Transverse colon (tissue), 4 donors: ENCODE results near the gene GIGYF1. TPM values are rescaled to one million over a fixed set of nuclear protein-coding genes. Genes with fewer than 3 reads are reported as not detected.
A peak's percentile ranks its signal among the peaks of the same experiment; 100 is the strongest.

ENCODE experiments used
- DNase-seq: peaks from one replicate; pipeline ENCODE4 v3.0.0-alpha.2; 2019
- H3K27ac ChIP-seq, 4 donors: fragments of 200-600 bp; sonication (generic); 2 replicates each; pipeline ENCODE4 v1.5.1; 2016 to 2018; ENCODE audit warnings: inconsistent platforms in 4 of 4
- H3K27me3 ChIP-seq: fragments of 200-600 bp; sonication (generic); 2 replicates; pipeline ENCODE4 v1.5.1; 2017; ENCODE audit warnings: inconsistent platforms
- H3K36me3 ChIP-seq, 4 donors: fragments of 200-600 bp; sonication (generic); 2 replicates each; pipeline ENCODE4 v1.5.1; 2017 to 2019; ENCODE audit warnings: inconsistent platforms in 4 of 4
- H3K4me1 ChIP-seq, 4 donors: fragments of 200-600 bp; sonication (generic); 2 replicates each; pipeline ENCODE4 v1.5.1; 2017 to 2020; ENCODE audit warnings: inconsistent platforms in 4 of 4
- H3K4me3 ChIP-seq, 4 donors: fragments of 200-600 bp; sonication (generic); 1 replicate in 1 of 4; 2 replicates in 3 of 4; pipeline versions ENCODE4 v1.5.1 to v1.6.1; 2017 to 2019; ENCODE audit warnings: inconsistent platforms in 4 of 4
- H3K9me3 ChIP-seq, 2 donors: fragments of 200-600 bp; sonication (generic); 2 replicates each; pipeline ENCODE4 v1.5.1; 2017 to 2019; ENCODE audit warnings: inconsistent platforms in 2 of 2
- EP300 ChIP-seq: sonication (generic); formaldehyde crosslinking; IDR thresholded peaks from one replicate; pipeline ENCODE4 v1.6.1; 2017; ENCODE audit warnings: antibody characterized with exemption, low read depth
- POLR2A ChIP-seq: fragments of 450-650 bp; IDR thresholded peaks from one replicate; pipeline ENCODE4 v1.6.1; 2016; ENCODE audit warnings: antibody characterized with exemption, mild to moderate bottlenecking, moderate library complexity
- POLR2AphosphoS5 ChIP-seq, 3 donors: sonication (generic); formaldehyde crosslinking; IDR thresholded peaks; one replicate each; pipeline ENCODE4 v1.6.1; 2016; ENCODE audit warnings: antibody characterized with exemption in 3 of 3
- WGBS, 2 donors: methylation state at CpG; one replicate each; pipeline ENCODE4 v1.1.5; 2018; ENCODE audit warnings: low coverage in 1 of 2; 5-methylcytosine and 5-hydroxymethylcytosine counted together
- in situ Hi-C, 4 donors: fragments of 200-750 bp; cut with MboI; loops; one replicate each; pipeline versions ENCODE4 v1.15.0 to v1.15.1; 2017; ENCODE audit warnings: low sequenced_read_pairs in 3 of 4, low pct_ligation_motif_present in 1 of 4, low pct_unique_long_range_greater_than_20kb in 1 of 4
- intact Hi-C: fragments of 100-400 bp; cut with DNase I; formaldehyde crosslinking; loops from one replicate; pipeline ENCODE4 v1.15.1; 2023; ENCODE audit warnings: low total_unique reads
- total RNA-seq, 4 donors: library from RNA; depleted of rRNA; stranded (reverse); fragments of >200 nt; gene quantifications; one replicate each; pipeline ENCODE4 v1.1.0, GENCODE V29; 2016
- TF ChIP-seq, protein P1 (sequence below), 5 experiments: fragments of 200-600 bp in 3 of 5; fragments of 450-650 bp in 2 of 5; sonication (generic) in 3 of 5; IDR thresholded peaks; 1 replicate in 2 of 5; 2 replicates in 3 of 5; pipeline ENCODE4 v1.5.1; 2016 to 2017; ENCODE audit warnings: antibody characterized with exemption in 5 of 5, inconsistent platforms in 3 of 5, mild to moderate bottlenecking in 2 of 5, moderate library complexity in 1 of 5

GIGYF1 gene
- total RNA-seq, 4 donors from 2014 or later: 25.4 to 104 (median 51.8) TPM

- peak overlapping the region in 1 of 4 donors; percentile 100 for H3K4me3 ChIP-seq
- 33 to 73% methylated on average over 6 to 28 of the region's 28 CpGs for WGBS, 2 donors
- TF ChIP-seq POLR2A: no peak
- TF ChIP-seq, protein P1, sequence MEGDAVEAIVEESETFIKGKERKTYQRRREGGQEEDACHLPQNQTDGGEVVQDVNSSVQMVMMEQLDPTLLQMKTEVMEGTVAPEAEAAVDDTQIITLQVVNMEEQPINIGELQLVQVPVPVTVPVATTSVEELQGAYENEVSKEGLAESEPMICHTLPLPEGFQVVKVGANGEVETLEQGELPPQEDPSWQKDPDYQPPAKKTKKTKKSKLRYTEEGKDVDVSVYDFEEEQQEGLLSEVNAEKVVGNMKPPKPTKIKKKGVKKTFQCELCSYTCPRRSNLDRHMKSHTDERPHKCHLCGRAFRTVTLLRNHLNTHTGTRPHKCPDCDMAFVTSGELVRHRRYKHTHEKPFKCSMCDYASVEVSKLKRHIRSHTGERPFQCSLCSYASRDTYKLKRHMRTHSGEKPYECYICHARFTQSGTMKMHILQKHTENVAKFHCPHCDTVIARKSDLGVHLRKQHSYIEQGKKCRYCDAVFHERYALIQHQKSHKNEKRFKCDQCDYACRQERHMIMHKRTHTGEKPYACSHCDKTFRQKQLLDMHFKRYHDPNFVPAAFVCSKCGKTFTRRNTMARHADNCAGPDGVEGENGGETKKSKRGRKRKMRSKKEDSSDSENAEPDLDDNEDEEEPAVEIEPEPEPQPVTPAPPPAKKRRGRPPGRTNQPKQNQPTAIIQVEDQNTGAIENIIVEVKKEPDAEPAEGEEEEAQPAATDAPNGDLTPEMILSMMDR (IDR thresholded peaks at IDR 0.05): peak; percentile 86 to 95 (median 93)
- peak overlapping the region; percentile 37 to 91 (median 89) for H3K27ac ChIP-seq
- intact Hi-C loops: loop anchor here (5.0 kb wide), 1 partner anchor 125 kb away; no protein-coding TSS in a partner anchor
- no peaks in the 10 kb centered on the region for H3K9me3 ChIP-seq
- DNase-seq: peak; percentile 82
- H3K36me3 ChIP-seq: peaks cover 0 to 12% (median 6%) of the 10 kb centered on the region in 4 donors
- in situ Hi-C loops: loop anchor here in 3 of 4 donors (10.0 to 25.0 kb wide), 3 partner anchors 105 to 230 kb away; partner anchors contain the start of genes SPACDR (in 3 of the 3), FBXO24 (in 1 of the 3) and LRCH4 (in 1 of the 3)
- H3K4me1 ChIP-seq: peaks cover 21 to 47% (median 33%) of the 10 kb centered on the region in 4 donors
- peaks cover 14% of the 10 kb centered on the region for H3K27me3 ChIP-seq
Measured at GRCh38 chr7:100691676-100692577, 2.1 kb downstream of the GIGYF1 start.

DNA sequence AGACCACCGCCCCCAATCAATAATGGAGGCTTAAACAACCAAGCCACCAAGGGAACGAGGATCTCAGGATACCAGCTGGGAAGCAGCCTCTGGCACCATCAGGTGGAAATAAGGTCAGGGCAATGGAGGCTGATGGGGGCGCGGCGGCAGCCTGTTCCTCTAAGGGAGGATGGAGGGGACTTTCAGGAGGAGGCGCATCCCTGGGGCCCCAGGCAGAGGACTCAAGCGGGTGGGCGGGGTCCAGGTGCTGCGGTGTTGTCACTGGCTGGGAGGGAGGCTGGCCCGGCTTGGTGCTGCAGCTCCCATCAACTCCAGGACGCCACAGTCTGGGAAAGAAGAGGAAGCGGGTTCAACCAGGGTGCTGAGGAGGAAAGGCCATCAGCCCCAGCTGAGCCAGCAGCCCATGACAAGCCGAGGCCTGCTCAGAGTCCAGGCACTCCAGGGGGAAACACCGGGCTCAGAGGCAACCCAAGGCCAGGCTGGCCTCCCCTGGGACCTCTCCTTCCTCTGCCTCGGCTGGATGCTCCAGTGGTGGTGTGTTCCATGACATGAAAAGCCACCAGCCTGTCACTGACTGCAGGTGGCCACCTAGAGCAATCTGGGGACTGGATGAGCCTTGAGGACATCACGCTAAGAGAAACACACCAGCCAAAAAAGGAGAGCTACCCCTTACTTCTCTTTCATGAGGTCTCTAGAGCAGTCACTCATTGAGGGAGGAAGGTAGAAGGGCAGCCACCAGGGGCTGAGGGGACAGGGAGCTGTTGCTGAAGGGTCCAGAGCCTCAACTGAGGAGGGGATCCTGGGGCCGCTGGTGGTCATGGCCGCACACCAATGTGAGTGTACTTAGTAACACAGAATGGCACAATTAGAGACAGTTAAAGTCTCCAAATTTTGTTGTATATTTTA is 4.6 kb downstream of the GIGYF1 start:
- in situ Hi-C loops (loop anchor here in 3 of 4 donors (10.0 to 25.0 kb wide), 3 partner anchors 102 to 227 kb away; partner anchors contain the start of genes SPACDR (in 3 of the 3), FBXO24 (in 1 of the 3) and LRCH4 (in 1 of the 3)), intact Hi-C loops (loop anchor here (5.0 kb wide), 1 partner anchor 122 kb away; no protein-coding TSS in a partner anchor)
- Histone ChIP-seq H3K4me3 (no peak overlapping the region), H3K27me3 (no peaks in the 10 kb centered on the region), H3K27ac (no peak overlapping the region), H3K9me3 (no peaks in the 10 kb centered on the region), H3K4me1 (peaks cover 21 to 40% (median 31%) of the 10 kb centered on the region in 4 donors), H3K36me3 (peaks cover 0 to 36% (median 12%) of the 10 kb centered on the region in 4 donors)
- no peak for TF ChIP-seq EP300
- TF ChIP-seq POLR2A: no peak
- no peak for TF ChIP-seq POLR2AphosphoS5 (IDR thresholded peaks at IDR 0.05)
- TF ChIP-seq, protein P1 (IDR thresholded peaks at IDR 0.05): no peak
- WGBS, 2 donors: 92% methylated on average over 18 of the region's 18 CpGs; no CpG with 5 or more reads in 1 of the 2 donors
- no peak for DNase-seq

GRCh38 chr7:100688326-100688860 is 5.7 kb downstream of the GIGYF1 start:
- TF ChIP-seq POLR2A (no peak), EP300 (no peak), POLR2AphosphoS5 (IDR thresholded peaks at IDR 0.05) (no peak)
- TF ChIP-seq, protein P1 (IDR thresholded peaks at IDR 0.05): no peak
- H3K9me3 ChIP-seq: no peaks in the 10 kb centered on the region
- H3K27ac ChIP-seq: no peak overlapping the region
- WGBS, 2 donors: 88 to 90% methylated on average over 4 to 16 of the region's 16 CpGs
- intact Hi-C loops (no loop called here), in situ Hi-C loops (loop anchor here in 3 of 4 donors (25.0 kb wide), 2 partner anchors 101 to 226 kb away; partner anchors contain the start of genes SPACDR (in 2 of the 3), FBXO24 (in 1 of the 3) and LRCH4 (in 1 of the 3))
- peaks cover 21 to 39% (median 30%) of the 10 kb centered on the region in 4 donors for H3K4me1 ChIP-seq
- no peaks in the 10 kb centered on the region for H3K27me3 ChIP-seq
- DNase-seq: no peak
- peaks cover 0 to 47% (median 17%) of the 10 kb centered on the region in 4 donors for H3K36me3 ChIP-seq
- no peak overlapping the region for H3K4me3 ChIP-seq
